ENCODE data around the gene MYOCD.

DNA sequence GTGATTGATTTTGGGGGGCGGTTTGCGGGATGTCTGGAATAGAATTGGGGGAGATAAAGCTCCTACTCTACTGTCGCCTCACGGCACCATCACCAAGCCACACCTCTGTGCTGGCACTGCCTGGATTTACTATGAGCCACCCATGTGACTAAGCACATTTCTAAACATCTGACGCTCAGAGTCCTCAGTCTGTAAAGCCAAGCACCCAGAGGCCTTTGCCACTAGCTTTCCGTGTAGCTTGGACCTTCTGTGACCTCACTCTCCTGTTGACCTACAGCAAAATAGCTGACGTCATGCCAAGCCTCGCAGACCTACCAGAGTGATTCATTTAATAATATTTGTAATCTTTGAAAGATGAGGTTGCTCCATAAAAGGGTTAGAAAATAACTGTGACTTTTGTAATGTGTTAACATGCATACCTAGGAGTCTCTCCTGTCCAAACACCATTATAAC lies 38.5 kb upstream of the MYOCD start:
- TF ChIP-seq, protein P1, sequence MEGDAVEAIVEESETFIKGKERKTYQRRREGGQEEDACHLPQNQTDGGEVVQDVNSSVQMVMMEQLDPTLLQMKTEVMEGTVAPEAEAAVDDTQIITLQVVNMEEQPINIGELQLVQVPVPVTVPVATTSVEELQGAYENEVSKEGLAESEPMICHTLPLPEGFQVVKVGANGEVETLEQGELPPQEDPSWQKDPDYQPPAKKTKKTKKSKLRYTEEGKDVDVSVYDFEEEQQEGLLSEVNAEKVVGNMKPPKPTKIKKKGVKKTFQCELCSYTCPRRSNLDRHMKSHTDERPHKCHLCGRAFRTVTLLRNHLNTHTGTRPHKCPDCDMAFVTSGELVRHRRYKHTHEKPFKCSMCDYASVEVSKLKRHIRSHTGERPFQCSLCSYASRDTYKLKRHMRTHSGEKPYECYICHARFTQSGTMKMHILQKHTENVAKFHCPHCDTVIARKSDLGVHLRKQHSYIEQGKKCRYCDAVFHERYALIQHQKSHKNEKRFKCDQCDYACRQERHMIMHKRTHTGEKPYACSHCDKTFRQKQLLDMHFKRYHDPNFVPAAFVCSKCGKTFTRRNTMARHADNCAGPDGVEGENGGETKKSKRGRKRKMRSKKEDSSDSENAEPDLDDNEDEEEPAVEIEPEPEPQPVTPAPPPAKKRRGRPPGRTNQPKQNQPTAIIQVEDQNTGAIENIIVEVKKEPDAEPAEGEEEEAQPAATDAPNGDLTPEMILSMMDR (IDR thresholded peaks at IDR 0.05; ENCODE audit: low read length): no peak
- no peak for TF ChIP-seq EZH2 (IDR thresholded peaks at IDR 0.05; ENCODE audit: borderline replicate concordance, low read length)

Data from OCI-LY1 (cell line).